MM.1S (cell line): ENCODE data around the gene RHBG.

Experiments used
- CTCF ChIP-seq: fragments of 300-600 bp; sonication (generic); IDR thresholded peaks from 2 replicates; pipeline ENCODE4 v1.5.1; 2016; ENCODE audit warnings: antibody characterized with exemption, low read length, mixed read lengths
- EZH2 ChIP-seq: fragments of 300-600 bp; sonication (generic); optimal IDR thresholded peaks from 2 replicates; pipeline ENCODE3; 2017; ENCODE audit warnings: low read depth, mild to moderate bottlenecking, antibody characterized with exemption, low read length, mixed read lengths
- EZH2phosphoT487 ChIP-seq: fragments of 300-600 bp; sonication (generic); IDR thresholded peaks from 2 replicates; pipeline ENCODE4 v1.6.1; 2018; ENCODE audit warnings: antibody characterized with exemption, low read length

DNA sequence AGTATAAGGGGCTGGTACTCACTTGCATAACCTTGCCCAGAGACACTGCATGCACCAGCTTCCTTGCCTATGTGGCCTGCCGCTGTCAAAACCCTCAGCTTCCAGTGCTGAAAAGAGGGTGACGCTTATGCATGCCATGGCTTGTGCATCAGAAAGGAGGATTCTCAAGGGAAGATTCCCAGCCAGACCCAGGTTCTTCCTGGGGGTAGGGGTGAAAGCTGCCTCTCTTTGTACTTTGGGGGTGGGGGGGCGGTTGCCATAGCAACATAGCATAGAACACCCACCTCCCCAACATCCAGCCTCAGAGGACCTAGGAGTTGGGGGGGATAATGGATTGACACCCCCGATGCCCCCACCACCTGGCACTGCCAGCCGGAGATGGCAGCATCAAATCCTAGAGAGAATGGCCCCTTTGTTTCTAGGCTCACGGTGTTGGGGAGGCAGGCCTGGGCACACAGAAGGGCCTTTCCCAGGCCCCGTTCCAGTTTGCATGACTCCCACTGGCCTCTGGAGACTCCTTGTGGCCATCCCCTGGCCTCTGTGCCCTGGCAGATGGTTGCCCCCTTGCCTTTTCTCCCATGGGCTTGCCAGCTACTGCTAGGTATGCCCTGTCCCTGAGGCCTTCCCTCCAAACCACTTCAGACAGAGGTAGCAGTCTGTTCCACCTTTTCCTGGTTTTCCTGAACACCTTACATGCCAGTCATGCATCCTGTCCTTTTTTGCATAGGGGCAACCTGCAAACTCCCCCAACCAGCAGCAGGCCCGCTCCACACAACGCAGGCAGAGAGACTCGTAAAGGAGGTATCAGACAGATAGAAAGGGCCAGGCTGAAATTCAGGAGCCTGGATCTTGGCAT lies 44.6 kb downstream of the RHBG start:
- TF ChIP-seq EZH2 (no peak), CTCF (no peak), EZH2phosphoT487 (no peak)
